Activated CD4-positive, alpha-beta T cell treated with anti-CD3 and anti-CD28 coated beads for 4 hours (primary cell): ENCODE data around the gene C14orf180.

Experiments used
- DNase-seq, 2 donors: peaks; one replicate each; pipeline ENCODE4 v3.0.0-alpha.2; 2020

C14orf180 gene

GRCh38 chr14:104550861-104551728, 28.5 kb upstream of the C14orf180 start:
- DNase-seq, result no peak

- DNase-seq, result no peak
Measured at GRCh38 chr14:104551851-104552737, 27.5 kb upstream of the C14orf180 start.

- DNase-seq, result no peak
Measured at GRCh38 chr14:104552738-104553125, 26.8 kb upstream of the C14orf180 start.

GRCh38 chr14:104553166-104554087, 26.1 kb upstream of the C14orf180 start:
- DNase-seq, result no peak

GRCh38 chr14:104554088-104554607, 25.4 kb upstream of the C14orf180 start:
- no peak for DNase-seq

GRCh38 chr14:104554608-104555429, 24.7 kb upstream of the C14orf180 start:
- DNase-seq, result no peak

GRCh38 chr14:104555430-104556255, 23.9 kb upstream of the C14orf180 start:
- DNase-seq, result no peak

GRCh38 chr14:104556256-104557021, 23.1 kb upstream of the C14orf180 start:
- DNase-seq, result no peak

- no peak for DNase-seq
Measured at GRCh38 chr14:104557086-104557485, 22.5 kb upstream of the C14orf180 start.

- DNase-seq, result no peak
Measured at GRCh38 chr14:104557766-104558165, 21.8 kb upstream of the C14orf180 start.

GRCh38 chr14:104558231-104559027, 21.1 kb upstream of the C14orf180 start:
- DNase-seq, result no peak

- no peak for DNase-seq
Measured at GRCh38 chr14:104559028-104559803, 20.3 kb upstream of the C14orf180 start.

- no peak for DNase-seq
Measured at GRCh38 chr14:104559804-104560585, 19.6 kb upstream of the C14orf180 start.

GRCh38 chr14:104560586-104560945, 19.0 kb upstream of the C14orf180 start:
- DNase-seq, result no peak

- no peak for DNase-seq
Measured at GRCh38 chr14:104561124-104561557, 18.4 kb upstream of the C14orf180 start.

- DNase-seq, result no peak
Measured at GRCh38 chr14:104561632-104562495, 17.7 kb upstream of the C14orf180 start.
